Neural cell (in vitro differentiated cells): Measurements from ENCODE around the gene FGF4. TPM values are rescaled to one million over a fixed set of nuclear protein-coding genes. Genes with fewer than 3 reads are reported as not detected.

ENCODE experiments used
- H2AFZ ChIP-seq: fragments of 200-600, 300-800 bp; sonication (generic), shearing (Covaris generic); 2 replicates; pipeline ENCODE4 v1.6.0; 2014; ENCODE audit warnings: low read depth, mild to moderate bottlenecking, antibody characterized with exemption, low read length, moderate library complexity
- H3F3A ChIP-seq: fragments of 200-600 bp; shearing (Covaris generic); 2 replicates; pipeline ENCODE4 v1.6.1; 2016; ENCODE audit warnings: mild to moderate bottlenecking, moderate library complexity, mixed read lengths, antibody characterized with exemption, low read length; ENCODE audit not compliant: insufficient read depth, poor library complexity, severe bottlenecking
- H3K27ac ChIP-seq: fragments of 200-600, 300-800 bp; sonication (generic), shearing (Covaris generic); 2 replicates; pipeline ENCODE4 v1.5.1; 2014; ENCODE audit warnings: mild to moderate bottlenecking, low read length, moderate library complexity
- H3K27me3 ChIP-seq: fragments of 300-800, 200-600 bp; sonication (generic), shearing (Covaris generic); 2 replicates; pipeline ENCODE4 v1.6.0; 2014; ENCODE audit warnings: mild to moderate bottlenecking, low read depth, low read length, moderate library complexity; ENCODE audit not compliant: insufficient read depth
- H3K36me3 ChIP-seq: fragments of 300-800, 200-600 bp; sonication (generic), shearing (Covaris generic); 2 replicates; pipeline ENCODE4 v1.5.1; 2014; ENCODE audit warnings: mild to moderate bottlenecking, antibody characterized with exemption, low read length, moderate library complexity; ENCODE audit not compliant: insufficient read depth
- H3K4me2 ChIP-seq: fragments of 300-800, 200-600 bp; sonication (generic), shearing (Covaris generic); 2 replicates; pipeline ENCODE4 v1.6.0; 2014; ENCODE audit warnings: mild to moderate bottlenecking, low read length
- H3K4me3 ChIP-seq: fragments of 300-800, 200-600 bp; sonication (generic), shearing (Covaris generic); 2 replicates; pipeline ENCODE4 v1.5.1; 2014; ENCODE audit warnings: mild to moderate bottlenecking, low read length, moderate library complexity
- H3K79me2 ChIP-seq: fragments of 200-600 bp; shearing (Covaris generic); replicated peaks from 2 replicates; pipeline ENCODE4 v1.6.0; 2014; ENCODE audit warnings: mild to moderate bottlenecking, low read length, moderate library complexity; ENCODE audit not compliant: insufficient read depth
- H3K9ac ChIP-seq: fragments of 300-800, 200-600 bp; sonication (generic), shearing (Covaris generic); 2 replicates; pipeline ENCODE4 v1.6.1; 2016; ENCODE audit warnings: mild to moderate bottlenecking, low read length, mixed read lengths
- H3K9me2 ChIP-seq: fragments of 200-600 bp; shearing (Covaris generic); 2 replicates; pipeline ENCODE4 v1.6.1; 2016; ENCODE audit warnings: mild to moderate bottlenecking, low read length, mixed read lengths; ENCODE audit not compliant: insufficient read depth
- H3K9me3 ChIP-seq: fragments of 200-600, 300-800 bp; sonication (generic), shearing (Covaris generic); 2 replicates; pipeline ENCODE4 v1.6.1; 2016; ENCODE audit warnings: mild to moderate bottlenecking, mixed run types, low read length, moderate library complexity, mixed read lengths
- H4K20me1 ChIP-seq: fragments of 200-600 bp; shearing (Covaris generic); 2 replicates; pipeline ENCODE4 v1.6.1; 2016; ENCODE audit warnings: mild to moderate bottlenecking, mixed run types; ENCODE audit not compliant: insufficient read depth
- EP300 ChIP-seq: fragments of 450-650 bp; conservative IDR thresholded peaks from 2 replicates; pipeline ENCODE4 v1.6.1; 2014; ENCODE audit warnings: antibody characterized with exemption, mild to moderate bottlenecking, moderate library complexity; ENCODE audit not compliant: poor library complexity, severe bottlenecking
- EZH2 ChIP-seq: fragments of 200-600, 300-800 bp; shearing (Covaris generic), sonication (generic); IDR thresholded peaks from 2 replicates; pipeline ENCODE4 v1.6.1; 2014; ENCODE audit warnings: antibody characterized with exemption, low read length, borderline replicate concordance, mild to moderate bottlenecking; ENCODE audit not compliant: insufficient read depth, poor library complexity, severe bottlenecking
- MXI1 ChIP-seq: fragments of 450-650 bp; conservative IDR thresholded peaks from 2 replicates; pipeline ENCODE4 v1.6.1; 2014; ENCODE audit warnings: antibody characterized with exemption, mild to moderate bottlenecking; ENCODE audit not compliant: poor library complexity, severe bottlenecking
- POLR2AphosphoS5 ChIP-seq: IDR thresholded peaks from 2 replicates; pipeline ENCODE4 v1.6.1; 2012
- RAD21 ChIP-seq: fragments of 450-650 bp; conservative IDR thresholded peaks from 2 replicates; pipeline ENCODE4 v1.6.1; 2014; ENCODE audit warnings: antibody characterized with exemption, mild to moderate bottlenecking, moderate library complexity
- REST ChIP-seq: IDR thresholded peaks from 2 replicates; pipeline ENCODE4 v1.6.1; 2012; ENCODE audit warnings: borderline replicate concordance
- SMC3 ChIP-seq: fragments of 450-650 bp; conservative IDR thresholded peaks from 2 replicates; pipeline ENCODE4 v1.6.1; 2014; ENCODE audit warnings: antibody characterized with exemption, mild to moderate bottlenecking, moderate library complexity; ENCODE audit not compliant: poor library complexity
- TAF1 ChIP-seq: IDR thresholded peaks from 2 replicates; pipeline ENCODE4 v1.6.1; 2012; ENCODE audit warnings: low read depth
- polyA plus RNA-seq: library from polyadenylated mRNA; depleted of rRNA; stranded (reverse); fragments of >200 nt; gene quantifications from 2 replicates; pipeline ENCODE4 v1.2.3, GENCODE V29; 2014
- TF ChIP-seq, protein P1 (sequence below): fragments of 450-650 bp; IDR thresholded peaks from 2 replicates; pipeline ENCODE4 v1.5.1; 2014; ENCODE audit warnings: antibody characterized with exemption, mild to moderate bottlenecking, moderate library complexity; ENCODE audit not compliant: poor library complexity, severe bottlenecking

FGF4 gene
- polyA plus RNA-seq, 1 donor from 2014 or later = not detected

DNA sequence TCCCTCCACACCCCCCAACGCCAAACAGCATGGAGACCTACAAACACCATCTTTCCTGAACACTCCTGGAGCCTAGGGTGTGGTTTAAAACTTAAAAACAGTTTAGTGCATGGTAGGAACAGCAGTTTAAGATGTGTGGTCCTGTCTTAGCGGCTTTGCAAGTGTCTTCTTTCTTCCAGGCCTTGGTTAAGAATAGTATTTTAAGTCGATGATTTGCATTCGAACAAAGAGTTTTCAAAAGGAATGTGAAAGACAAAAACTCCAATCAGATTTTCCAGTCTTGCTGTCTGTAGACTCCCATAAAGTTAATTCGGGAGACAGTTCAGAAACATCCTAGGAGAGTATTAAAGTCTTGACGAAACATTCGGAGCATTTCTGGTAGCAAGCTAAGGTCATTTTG lies 3.7 kb downstream of the FGF4 start:
- no peak overlapping the region for H2AFZ ChIP-seq
- no peaks in the 10 kb centered on the region for H4K20me1 ChIP-seq
- no peak overlapping the region for H3K4me3 ChIP-seq
- H3F3A ChIP-seq = no peaks in the 10 kb centered on the region
- no peak overlapping the region for H3K27ac ChIP-seq
- H3K9ac ChIP-seq = no peak overlapping the region
- no peaks in the 10 kb centered on the region for H3K79me2 ChIP-seq
- no peaks in the 10 kb centered on the region for H3K36me3 ChIP-seq
- H3K9me2 ChIP-seq = no peaks in the 10 kb centered on the region
- TF ChIP-seq EP300 = no peak
- no peak for TF ChIP-seq REST
- TF ChIP-seq, protein P1, sequence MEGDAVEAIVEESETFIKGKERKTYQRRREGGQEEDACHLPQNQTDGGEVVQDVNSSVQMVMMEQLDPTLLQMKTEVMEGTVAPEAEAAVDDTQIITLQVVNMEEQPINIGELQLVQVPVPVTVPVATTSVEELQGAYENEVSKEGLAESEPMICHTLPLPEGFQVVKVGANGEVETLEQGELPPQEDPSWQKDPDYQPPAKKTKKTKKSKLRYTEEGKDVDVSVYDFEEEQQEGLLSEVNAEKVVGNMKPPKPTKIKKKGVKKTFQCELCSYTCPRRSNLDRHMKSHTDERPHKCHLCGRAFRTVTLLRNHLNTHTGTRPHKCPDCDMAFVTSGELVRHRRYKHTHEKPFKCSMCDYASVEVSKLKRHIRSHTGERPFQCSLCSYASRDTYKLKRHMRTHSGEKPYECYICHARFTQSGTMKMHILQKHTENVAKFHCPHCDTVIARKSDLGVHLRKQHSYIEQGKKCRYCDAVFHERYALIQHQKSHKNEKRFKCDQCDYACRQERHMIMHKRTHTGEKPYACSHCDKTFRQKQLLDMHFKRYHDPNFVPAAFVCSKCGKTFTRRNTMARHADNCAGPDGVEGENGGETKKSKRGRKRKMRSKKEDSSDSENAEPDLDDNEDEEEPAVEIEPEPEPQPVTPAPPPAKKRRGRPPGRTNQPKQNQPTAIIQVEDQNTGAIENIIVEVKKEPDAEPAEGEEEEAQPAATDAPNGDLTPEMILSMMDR = no peak
- no peak for TF ChIP-seq SMC3
- no peak for TF ChIP-seq TAF1
- no peak for TF ChIP-seq MXI1
- TF ChIP-seq EZH2 = no peak
- no peak for TF ChIP-seq RAD21
- TF ChIP-seq POLR2AphosphoS5 = no peak
- H3K9me3 ChIP-seq = no peaks in the 10 kb centered on the region
- peaks cover 51% of the 10 kb centered on the region for H3K27me3 ChIP-seq
- no peak overlapping the region for H3K4me2 ChIP-seq

GRCh38 chr11:69770540-69770939 lies 4.6 kb downstream of the FGF4 start:
- Histone ChIP-seq H3K79me2 (no peaks in the 10 kb centered on the region), H3K4me2 (no peak overlapping the region)
- no peak for TF ChIP-seq POLR2AphosphoS5
- TF ChIP-seq RAD21 = no peak
- no peak for TF ChIP-seq MXI1
- TF ChIP-seq EZH2 = no peak
- TF ChIP-seq EP300 = no peak
- no peak for TF ChIP-seq REST
- TF ChIP-seq SMC3 = no peak
- TF ChIP-seq, protein P1 = no peak
- TF ChIP-seq TAF1 = no peak

More at GRCh38 chr11:69770540-69770939, 4.6 kb downstream of the FGF4 start:
- Histone ChIP-seq H3K9me3 (no peaks in the 10 kb centered on the region), H3K9me2 (no peaks in the 10 kb centered on the region), H3K36me3 (no peaks in the 10 kb centered on the region), H2AFZ (no peak overlapping the region), H3K27ac (no peak overlapping the region), H3K9ac (no peak overlapping the region), H3K27me3 (peaks cover 42% of the 10 kb centered on the region), H3K4me3 (no peak overlapping the region), H4K20me1 (no peaks in the 10 kb centered on the region), H3F3A (no peaks in the 10 kb centered on the region)
